ENCODE measurements around the gene CISH.

CISH gene

DNA sequence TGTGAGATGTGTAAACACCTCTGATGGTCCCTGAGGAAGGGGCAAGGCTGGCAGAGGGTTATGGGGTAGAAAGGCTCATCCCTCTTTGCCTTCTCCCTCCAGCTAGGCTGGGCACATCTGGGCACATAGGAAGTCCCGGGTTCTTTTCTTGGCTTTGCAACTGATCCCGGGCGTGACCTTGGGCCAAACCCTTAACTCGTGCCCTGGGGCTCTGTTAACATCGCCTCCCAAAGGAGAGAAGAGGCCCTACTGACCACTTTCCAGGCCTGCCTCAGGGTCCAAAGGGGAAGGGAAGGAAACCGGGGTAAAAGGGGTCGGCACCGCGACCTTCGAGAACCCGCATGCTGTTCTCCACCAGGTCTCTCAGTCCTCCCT lies 44.6 kb downstream of the CISH start:
- TF ChIP-seq ZNF8 (CRISPR knock-in tag; IDR thresholded peaks at IDR 0.05) = no peak
- TF ChIP-seq ESRRG (CRISPR knock-in tag; IDR thresholded peaks at IDR 0.05) = no peak
- TF ChIP-seq ZNF70 (CRISPR knock-in tag; IDR thresholded peaks at IDR 0.05) = no peak
- no peak for TF ChIP-seq TCF4 (CRISPR knock-in tag; IDR thresholded peaks at IDR 0.05; ENCODE audit: borderline replicate concordance)
- no peak for TF ChIP-seq ZFP30 (CRISPR knock-in tag; IDR thresholded peaks at IDR 0.05)
- no peak for TF ChIP-seq ZC3H10 (CRISPR knock-in tag; IDR thresholded peaks at IDR 0.05)
- no peak for TF ChIP-seq RARB (CRISPR knock-in tag; IDR thresholded peaks at IDR 0.05)
- no peak for TF ChIP-seq SNAI2 (CRISPR knock-in tag; IDR thresholded peaks at IDR 0.05)
- no peak for TF ChIP-seq ZNF565 (CRISPR knock-in tag; conservative IDR thresholded peaks at IDR 0.05; ENCODE audit: low read depth)
- no peak for TF ChIP-seq ISL1 (CRISPR knock-in tag; IDR thresholded peaks at IDR 0.05)
- ATAC-seq = no peak

DNA sequence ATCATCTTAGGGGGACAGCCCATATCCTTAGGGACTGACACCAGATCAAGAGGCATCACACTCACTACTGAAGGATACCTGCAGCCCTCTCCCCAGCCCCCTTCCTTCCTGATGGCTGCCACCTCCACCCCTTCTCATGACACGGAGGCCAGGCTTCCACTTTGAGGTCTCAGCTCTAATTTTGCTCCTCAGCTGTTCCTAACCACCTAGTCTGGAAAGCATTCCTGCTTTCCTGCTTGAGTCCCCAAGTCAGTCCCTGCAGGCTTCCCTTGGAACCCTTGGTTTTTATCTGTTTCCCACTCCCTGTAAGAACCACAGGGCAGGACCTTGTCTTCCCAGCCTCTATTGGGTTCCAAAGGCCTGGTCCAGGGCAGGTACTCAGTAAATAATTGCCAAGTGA lies 47.3 kb downstream of the CISH start:
- no peak for ATAC-seq
- TF ChIP-seq, protein P1, sequence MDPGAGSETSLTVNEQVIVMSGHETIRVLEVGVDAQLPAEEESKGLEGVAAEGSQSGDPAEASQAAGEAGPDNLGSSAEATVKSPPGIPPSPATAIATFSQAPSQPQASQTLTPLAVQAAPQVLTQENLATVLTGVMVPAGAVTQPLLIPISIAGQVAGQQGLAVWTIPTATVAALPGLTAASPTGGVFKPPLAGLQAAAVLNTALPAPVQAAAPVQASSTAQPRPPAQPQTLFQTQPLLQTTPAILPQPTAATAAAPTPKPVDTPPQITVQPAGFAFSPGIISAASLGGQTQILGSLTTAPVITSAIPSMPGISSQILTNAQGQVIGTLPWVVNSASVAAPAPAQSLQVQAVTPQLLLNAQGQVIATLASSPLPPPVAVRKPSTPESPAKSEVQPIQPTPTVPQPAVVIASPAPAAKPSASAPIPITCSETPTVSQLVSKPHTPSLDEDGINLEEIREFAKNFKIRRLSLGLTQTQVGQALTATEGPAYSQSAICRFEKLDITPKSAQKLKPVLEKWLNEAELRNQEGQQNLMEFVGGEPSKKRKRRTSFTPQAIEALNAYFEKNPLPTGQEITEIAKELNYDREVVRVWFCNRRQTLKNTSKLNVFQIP (CRISPR knock-in tag; IDR thresholded peaks at IDR 0.05; ENCODE audit: borderline replicate concordance, low read depth) = no peak
- no peak for TF ChIP-seq ESRRG (CRISPR knock-in tag; IDR thresholded peaks at IDR 0.05)
- TF ChIP-seq TOX (CRISPR knock-in tag; IDR thresholded peaks at IDR 0.05; ENCODE audit: borderline replicate concordance) = no peak
- TF ChIP-seq ZNF565 (CRISPR knock-in tag; conservative IDR thresholded peaks at IDR 0.05; ENCODE audit: low read depth) = no peak
- TF ChIP-seq CSDC2 (CRISPR knock-in tag; IDR thresholded peaks at IDR 0.05) = no peak
- no peak for TF ChIP-seq RARB (CRISPR knock-in tag; IDR thresholded peaks at IDR 0.05)
- TF ChIP-seq ZC3H10 (CRISPR knock-in tag; IDR thresholded peaks at IDR 0.05) = no peak
- TF ChIP-seq GLIS3 (CRISPR knock-in tag; IDR thresholded peaks at IDR 0.05) = no peak
- TF ChIP-seq ARNTL (CRISPR knock-in tag; IDR thresholded peaks at IDR 0.05; ENCODE audit: borderline replicate concordance, low read depth) = no peak
- TF ChIP-seq, protein P2, sequence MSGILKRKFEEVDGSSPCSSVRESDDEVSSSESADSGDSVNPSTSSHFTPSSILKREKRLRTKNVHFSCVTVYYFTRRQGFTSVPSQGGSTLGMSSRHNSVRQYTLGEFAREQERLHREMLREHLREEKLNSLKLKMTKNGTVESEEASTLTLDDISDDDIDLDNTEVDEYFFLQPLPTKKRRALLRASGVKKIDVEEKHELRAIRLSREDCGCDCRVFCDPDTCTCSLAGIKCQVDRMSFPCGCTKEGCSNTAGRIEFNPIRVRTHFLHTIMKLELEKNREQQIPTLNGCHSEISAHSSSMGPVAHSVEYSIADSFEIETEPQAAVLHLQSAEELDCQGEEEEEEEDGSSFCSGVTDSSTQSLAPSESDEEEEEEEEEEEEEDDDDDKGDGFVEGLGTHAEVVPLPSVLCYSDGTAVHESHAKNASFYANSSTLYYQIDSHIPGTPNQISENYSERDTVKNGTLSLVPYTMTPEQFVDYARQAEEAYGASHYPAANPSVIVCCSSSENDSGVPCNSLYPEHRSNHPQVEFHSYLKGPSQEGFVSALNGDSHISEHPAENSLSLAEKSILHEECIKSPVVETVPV (CRISPR knock-in tag; IDR thresholded peaks at IDR 0.05) = no peak
- TF ChIP-seq ZNF70 (CRISPR knock-in tag; IDR thresholded peaks at IDR 0.05) = no peak
- no peak for TF ChIP-seq ZFP3 (CRISPR knock-in tag; IDR thresholded peaks at IDR 0.05)
- no peak for TF ChIP-seq ZFP30 (CRISPR knock-in tag; IDR thresholded peaks at IDR 0.05)
- TF ChIP-seq ISL1 (CRISPR knock-in tag; IDR thresholded peaks at IDR 0.05) = no peak
- no peak for TF ChIP-seq OSR1 (CRISPR knock-in tag; IDR thresholded peaks at IDR 0.05)
- TF ChIP-seq, protein P3, sequence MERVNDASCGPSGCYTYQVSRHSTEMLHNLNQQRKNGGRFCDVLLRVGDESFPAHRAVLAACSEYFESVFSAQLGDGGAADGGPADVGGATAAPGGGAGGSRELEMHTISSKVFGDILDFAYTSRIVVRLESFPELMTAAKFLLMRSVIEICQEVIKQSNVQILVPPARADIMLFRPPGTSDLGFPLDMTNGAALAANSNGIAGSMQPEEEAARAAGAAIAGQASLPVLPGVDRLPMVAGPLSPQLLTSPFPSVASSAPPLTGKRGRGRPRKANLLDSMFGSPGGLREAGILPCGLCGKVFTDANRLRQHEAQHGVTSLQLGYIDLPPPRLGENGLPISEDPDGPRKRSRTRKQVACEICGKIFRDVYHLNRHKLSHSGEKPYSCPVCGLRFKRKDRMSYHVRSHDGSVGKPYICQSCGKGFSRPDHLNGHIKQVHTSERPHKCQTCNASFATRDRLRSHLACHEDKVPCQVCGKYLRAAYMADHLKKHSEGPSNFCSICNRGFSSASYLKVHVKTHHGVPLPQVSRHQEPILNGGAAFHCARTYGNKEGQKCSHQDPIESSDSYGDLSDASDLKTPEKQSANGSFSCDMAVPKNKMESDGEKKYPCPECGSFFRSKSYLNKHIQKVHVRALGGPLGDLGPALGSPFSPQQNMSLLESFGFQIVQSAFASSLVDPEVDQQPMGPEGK (CRISPR knock-in tag; IDR thresholded peaks at IDR 0.05; ENCODE audit: borderline replicate concordance) = no peak
- TF ChIP-seq, protein P4, sequence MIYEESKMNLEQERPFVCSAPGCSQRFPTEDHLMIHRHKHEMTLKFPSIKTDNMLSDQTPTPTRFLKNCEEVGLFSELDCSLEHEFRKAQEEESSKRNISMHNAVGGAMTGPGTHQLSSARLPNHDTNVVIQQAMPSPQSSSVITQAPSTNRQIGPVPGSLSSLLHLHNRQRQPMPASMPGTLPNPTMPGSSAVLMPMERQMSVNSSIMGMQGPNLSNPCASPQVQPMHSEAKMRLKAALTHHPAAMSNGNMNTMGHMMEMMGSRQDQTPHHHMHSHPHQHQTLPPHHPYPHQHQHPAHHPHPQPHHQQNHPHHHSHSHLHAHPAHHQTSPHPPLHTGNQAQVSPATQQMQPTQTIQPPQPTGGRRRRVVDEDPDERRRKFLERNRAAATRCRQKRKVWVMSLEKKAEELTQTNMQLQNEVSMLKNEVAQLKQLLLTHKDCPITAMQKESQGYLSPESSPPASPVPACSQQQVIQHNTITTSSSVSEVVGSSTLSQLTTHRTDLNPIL (CRISPR knock-in tag; IDR thresholded peaks at IDR 0.05; ENCODE audit: low read depth) = no peak

DNA sequence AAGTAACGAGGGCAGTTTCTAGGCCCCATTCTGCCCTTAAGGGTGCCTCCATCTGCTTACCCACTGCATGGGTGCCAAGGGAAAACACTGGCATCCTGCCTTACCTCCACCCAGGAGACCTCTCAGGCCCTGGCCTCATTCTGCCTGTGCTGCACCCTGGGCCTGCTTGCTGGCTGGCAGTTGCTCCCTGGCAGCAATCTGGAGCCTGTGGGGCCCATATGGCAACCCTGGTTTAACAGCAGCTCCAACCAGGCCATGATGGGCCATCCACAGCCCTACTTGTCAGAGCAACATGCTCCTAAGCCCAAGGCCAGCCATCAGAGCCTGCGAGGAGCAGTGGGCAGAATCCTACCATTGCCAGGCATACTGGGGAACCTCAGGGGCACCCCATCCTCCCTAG lies 47.7 kb downstream of the CISH start:
- TF ChIP-seq, protein P2 (CRISPR knock-in tag; IDR thresholded peaks at IDR 0.05) = no peak
- TF ChIP-seq ZNF8 (CRISPR knock-in tag; IDR thresholded peaks at IDR 0.05) (no peak), TOX (CRISPR knock-in tag; IDR thresholded peaks at IDR 0.05; ENCODE audit: borderline replicate concordance) (no peak), ZNF565 (CRISPR knock-in tag; conservative IDR thresholded peaks at IDR 0.05; ENCODE audit: low read depth) (no peak), GLIS3 (CRISPR knock-in tag; IDR thresholded peaks at IDR 0.05) (no peak), ARNTL (CRISPR knock-in tag; IDR thresholded peaks at IDR 0.05; ENCODE audit: borderline replicate concordance, low read depth) (no peak), OSR1 (CRISPR knock-in tag; IDR thresholded peaks at IDR 0.05) (no peak)
- TF ChIP-seq, protein P5, sequence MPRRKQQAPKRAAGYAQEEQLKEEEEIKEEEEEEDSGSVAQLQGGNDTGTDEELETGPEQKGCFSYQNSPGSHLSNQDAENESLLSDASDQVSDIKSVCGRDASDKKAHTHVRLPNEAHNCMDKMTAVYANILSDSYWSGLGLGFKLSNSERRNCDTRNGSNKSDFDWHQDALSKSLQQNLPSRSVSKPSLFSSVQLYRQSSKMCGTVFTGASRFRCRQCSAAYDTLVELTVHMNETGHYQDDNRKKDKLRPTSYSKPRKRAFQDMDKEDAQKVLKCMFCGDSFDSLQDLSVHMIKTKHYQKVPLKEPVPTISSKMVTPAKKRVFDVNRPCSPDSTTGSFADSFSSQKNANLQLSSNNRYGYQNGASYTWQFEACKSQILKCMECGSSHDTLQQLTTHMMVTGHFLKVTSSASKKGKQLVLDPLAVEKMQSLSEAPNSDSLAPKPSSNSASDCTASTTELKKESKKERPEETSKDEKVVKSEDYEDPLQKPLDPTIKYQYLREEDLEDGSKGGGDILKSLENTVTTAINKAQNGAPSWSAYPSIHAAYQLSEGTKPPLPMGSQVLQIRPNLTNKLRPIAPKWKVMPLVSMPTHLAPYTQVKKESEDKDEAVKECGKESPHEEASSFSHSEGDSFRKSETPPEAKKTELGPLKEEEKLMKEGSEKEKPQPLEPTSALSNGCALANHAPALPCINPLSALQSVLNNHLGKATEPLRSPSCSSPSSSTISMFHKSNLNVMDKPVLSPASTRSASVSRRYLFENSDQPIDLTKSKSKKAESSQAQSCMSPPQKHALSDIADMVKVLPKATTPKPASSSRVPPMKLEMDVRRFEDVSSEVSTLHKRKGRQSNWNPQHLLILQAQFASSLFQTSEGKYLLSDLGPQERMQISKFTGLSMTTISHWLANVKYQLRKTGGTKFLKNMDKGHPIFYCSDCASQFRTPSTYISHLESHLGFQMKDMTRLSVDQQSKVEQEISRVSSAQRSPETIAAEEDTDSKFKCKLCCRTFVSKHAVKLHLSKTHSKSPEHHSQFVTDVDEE (CRISPR knock-in tag; IDR thresholded peaks at IDR 0.05) = no peak
- TF ChIP-seq, protein P4 (CRISPR knock-in tag; IDR thresholded peaks at IDR 0.05; ENCODE audit: low read depth) = no peak
- no peak for ATAC-seq
